NK-92 (cell line): Measurements from ENCODE around the gene CCDC148.

Experiments
- DNase-seq: peaks from one replicate; lab custom pipeline; 2025; ENCODE audit not compliant: unreplicated experiment; lab: John Stamatoyannopoulos, UW

Gene CCDC148

GRCh38 chr2:158130832-158131473 lies 325.6 kb downstream of the CCDC148 start:
- no peak for DNase-seq

GRCh38 chr2:158129037-158129436 lies 327.5 kb downstream of the CCDC148 start:
- DNase-seq = no peak

- DNase-seq = no peak
Observed at GRCh38 chr2:158128168-158128973, 328.2 kb downstream of the CCDC148 start.

- no peak for DNase-seq
Observed at GRCh38 chr2:158127380-158127804, 329.2 kb downstream of the CCDC148 start.

GRCh38 chr2:158125756-158126498 lies 330.6 kb downstream of the CCDC148 start:
- DNase-seq = no peak

- DNase-seq = no peak
Observed at GRCh38 chr2:158124896-158125295, 331.7 kb downstream of the CCDC148 start.
